Thyroid gland (tissue), 4 donors: Measurements from ENCODE around the gene GLYATL1.

Source experiments
- CTCF ChIP-seq, 6 experiments: fragments of 200-600 bp in 3 of 6; fragments of 450-650 bp in 3 of 6; sonication (generic) in 3 of 6; IDR thresholded peaks; one replicate each; pipeline ENCODE4 v1.5.1; 2016 to 2019; ENCODE audit warnings: antibody characterized with exemption in 6 of 6, mild to moderate bottlenecking in 2 of 6, inconsistent platforms in 1 of 6, moderate library complexity in 1 of 6
- POLR2A ChIP-seq, 2 donors: fragments of 450-650 bp; IDR thresholded peaks; one replicate each; pipeline ENCODE4 v1.6.1; 2017; ENCODE audit warnings: antibody characterized with exemption in 2 of 2, mild to moderate bottlenecking in 2 of 2, moderate library complexity in 1 of 2

- no peak for TF ChIP-seq CTCF (IDR thresholded peaks at IDR 0.05)
- no peak for TF ChIP-seq POLR2A (IDR thresholded peaks at IDR 0.05)
Observed at GRCh38 chr11:58916637-58917036, 22.7 kb upstream of the GLYATL1 start.
